Astrocyte (in vitro differentiated cells and primary cell): Measurements from ENCODE around the gene IL25.
A peak's percentile ranks its signal among the peaks of the same experiment; 100 is the strongest.

Source experiments
- CTCF ChIP-seq: IDR thresholded peaks from 2 replicates; pipeline ENCODE4 v1.5.1; 2011; ENCODE audit warnings: low read depth, mild to moderate bottlenecking, inconsistent platforms, low read length, moderate library complexity; ENCODE audit not compliant: insufficient read depth
- EZH2 ChIP-seq: IDR thresholded peaks from 2 replicates; pipeline ENCODE4 v1.6.1; 2012; ENCODE audit warnings: mild to moderate bottlenecking, low read length, inconsistent platforms; ENCODE audit not compliant: insufficient read depth

GRCh38 chr14:23365732-23366425, 6.7 kb upstream of the IL25 start:
- TF ChIP-seq CTCF, result no peak
- peak; percentile 15 for TF ChIP-seq EZH2
